ENCODE results near the gene FNBP1. TPM values are rescaled to one million over a fixed set of nuclear protein-coding genes. Genes with fewer than 3 reads are reported as not detected.

FNBP1 gene
- total and polyA plus RNA-seq, 10 of the 15 experiments (the other 5 are each of a cell fraction or from before 2014, with no cell fraction given), result 64.5 to 353 (median 179) TPM

DNA sequence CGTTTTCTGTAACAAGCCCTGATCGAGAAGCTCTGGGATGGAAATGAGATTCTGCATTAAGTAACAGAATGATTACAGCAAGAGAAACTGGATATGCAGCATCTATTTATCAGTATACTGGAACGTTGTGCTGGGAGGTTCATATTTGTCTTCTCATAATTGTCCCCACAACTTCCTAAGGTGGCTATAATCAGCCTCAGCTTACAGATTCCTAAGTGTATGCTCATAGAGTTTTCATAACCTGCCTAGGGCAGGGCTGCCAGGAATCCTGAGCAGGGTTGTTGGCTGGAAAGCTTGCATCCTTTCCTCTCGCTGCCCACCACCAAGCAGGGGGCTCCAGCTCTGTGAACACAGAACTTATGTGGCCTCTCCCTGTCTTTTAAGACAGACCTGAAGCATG, 70.2 kb downstream of the FNBP1 start:
- Histone ChIP-seq H4K20me1 (ENCODE audit: control insufficient read depth, insufficient read depth) (peaks cover 8% of the 10 kb centered on the region), H3K27ac (ENCODE audit: control insufficient read depth, insufficient read depth) (no peak overlapping the region), H3K9ac (ENCODE audit: control insufficient read depth, insufficient read depth, low read length) (no peak overlapping the region), H3K4me1 (ENCODE audit: control insufficient read depth, insufficient read depth, low read length) (no peaks in the 10 kb centered on the region), H3K36me3 (ENCODE audit: control insufficient read depth in 2 of 2, insufficient read depth in 2 of 2, low read length in 1 of 2) (peaks cover 14 to 42% of the 10 kb centered on the region in 2 experiments), H3K4me3 (no peak overlapping the region), H2AFZ (ENCODE audit: control insufficient read depth, low read depth, low read length) (no peak overlapping the region), H3K9me3 (replicated peaks; ENCODE audit: control insufficient read depth, insufficient read depth, low read length) (no peaks in the 10 kb centered on the region), H3K79me2 (ENCODE audit: control insufficient read depth, insufficient read depth, low read length) (peaks cover 71% of the 10 kb centered on the region), H3K4me2 (ENCODE audit: control insufficient read depth, insufficient read depth) (no peak overlapping the region), H3K27me3 (replicated peaks in 1 of 2; ENCODE audit: control insufficient read depth in 2 of 2, insufficient read depth in 2 of 2, low read length in 1 of 2) (no peaks in the 10 kb centered on the region)
- ChIA-PET SMC1A (ENCODE audit: uncharacterized antibody, unreplicated experiment) (interaction anchor here (0.6 to 4.4 kb wide), 10 partner anchors 9 to 68 kb away, joined by 3 to 26 read pairs (median 4); no protein-coding TSS in a partner anchor), POLR2A (interaction anchor here (1.2 kb wide), 2 partner anchors 9 to 10 kb away, joined by 3 to 5 read pairs; no protein-coding TSS in a partner anchor), RAD21 (ENCODE audit: unreplicated experiment) (interaction anchor here (1.3 to 1.8 kb wide), 3 partner anchors 10 to 23 kb away, joined by 3 to 6 read pairs (median 4); no protein-coding TSS in a partner anchor), CTCF (interaction anchor here (0.7 to 1.1 kb wide), 3 partner anchors 8 to 86 kb away, joined by 3 read pairs; no protein-coding TSS in a partner anchor)
- in situ Hi-C loops (cut with MboI), result no loop called here
- WGBS (ENCODE audit: insufficient coverage, insufficient replicate concordance, low lambda C conversion rate, missing lambda C conversion rate), result 73% methylated on average over 4 of the region's 4 CpGs
- no peak for FAIRE-seq
- TF ChIP-seq POLR2A (IDR thresholded peaks at IDR 0.05; ENCODE audit: low read depth, low read length) (0 out of 2 replicates have a peak, but pooled peaks have one; percentile 33), YY1 (IDR thresholded peaks at IDR 0.05; ENCODE audit: low read depth, low read length) (no peak)
- no peak for ATAC-seq
- TSS peak; percentile 31 for BruUV-seq (replicated peaks)
- intact Hi-C loops (cut with micrococcal nuclease; ENCODE audit: unreplicated experiment), result no loop called here
- no peak for DNase-seq (ENCODE audit: low read depth, low spot score)

DNA sequence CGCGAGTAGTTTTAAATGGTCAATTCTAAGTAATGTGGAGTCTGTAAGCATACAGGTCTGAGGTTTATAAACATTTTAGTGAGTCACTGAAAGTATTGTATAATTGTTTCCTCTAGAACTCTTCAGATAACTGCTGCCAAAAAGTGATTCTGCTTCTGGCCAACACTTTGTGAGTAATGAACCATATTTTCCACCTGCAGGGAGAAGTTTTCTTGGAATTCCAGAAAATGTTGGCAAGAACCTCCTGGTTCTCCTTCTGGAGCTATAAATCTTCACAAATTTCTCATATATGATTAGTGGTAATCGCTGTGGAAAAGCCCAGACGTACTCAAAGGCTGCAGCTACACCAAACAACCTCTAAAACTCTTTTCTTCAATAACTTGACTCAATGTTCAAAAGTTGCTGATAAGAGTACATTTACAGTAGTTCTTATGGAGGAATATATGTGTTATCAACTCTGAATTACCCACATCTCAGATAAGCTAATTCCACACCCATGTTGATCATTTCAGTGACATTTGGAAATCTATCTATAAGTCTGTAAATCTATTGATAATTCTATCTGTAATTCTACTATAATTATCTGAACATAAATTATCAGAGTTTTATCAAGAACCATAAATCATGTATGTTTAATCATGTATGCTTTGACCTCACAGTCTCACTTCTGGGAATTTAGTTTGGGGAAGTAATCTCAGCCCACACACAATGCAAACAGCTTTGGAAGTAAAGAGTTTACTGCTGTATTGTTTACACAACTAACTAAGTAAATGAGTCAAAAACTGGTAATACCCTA, 74.1 kb downstream of the FNBP1 start:
- intact Hi-C loops (cut with micrococcal nuclease; ENCODE audit: unreplicated experiment), result no loop called here
- CTCF ChIA-PET, result interaction anchor here (0.6 to 1.4 kb wide), 5 partner anchors 17 to 275 kb away, joined by 3 read pairs; no protein-coding TSS in a partner anchor
- SMC1A ChIA-PET (ENCODE audit: uncharacterized antibody, unreplicated experiment), result interaction anchor here (0.8 to 3.2 kb wide), 7 partner anchors 12 to 84 kb away, joined by 3 to 17 read pairs (median 3); no protein-coding TSS in a partner anchor
- H4K20me1 ChIP-seq (ENCODE audit: control insufficient read depth, insufficient read depth), result peaks cover 7% of the 10 kb centered on the region; the same call in 1 of the 2 replicates
- H3K9me3 ChIP-seq (replicated peaks; ENCODE audit: control insufficient read depth, insufficient read depth, low read length), result no peaks in the 10 kb centered on the region
- ATAC-seq (no peak), FAIRE-seq (no peak), DNase-seq (ENCODE audit: low read depth, low spot score) (no peak)
- H3K4me3 ChIP-seq, result no peak overlapping the region
- BruUV-seq (replicated peaks), result TSS peak; percentile 8
- no peak overlapping the region for H3K4me2 ChIP-seq (ENCODE audit: control insufficient read depth, insufficient read depth)
- H3K27me3 ChIP-seq (replicated peaks in 1 of 2; ENCODE audit: control insufficient read depth in 2 of 2, insufficient read depth in 2 of 2, low read length in 1 of 2), result no peaks in the 10 kb centered on the region
- 99% methylated on average over 4 of the region's 4 CpGs for WGBS (ENCODE audit: insufficient coverage, insufficient replicate concordance, low lambda C conversion rate, missing lambda C conversion rate)
- no peak overlapping the region for H3K9ac ChIP-seq (ENCODE audit: control insufficient read depth, insufficient read depth, low read length)
- no peak overlapping the region; the same call in 1 of the 2 replicates for H3K27ac ChIP-seq (ENCODE audit: control insufficient read depth, insufficient read depth)
- peaks cover 20 to 39% of the 10 kb centered on the region in 2 experiments for H3K36me3 ChIP-seq (ENCODE audit: control insufficient read depth in 2 of 2, insufficient read depth in 2 of 2, low read length in 1 of 2)
- POLR2A ChIA-PET, result interaction anchor here (0.6 to 1.7 kb wide), 6 partner anchors 13 to 101 kb away, joined by 3 to 5 read pairs (median 4); no protein-coding TSS in a partner anchor
- peaks cover 74% of the 10 kb centered on the region for H3K79me2 ChIP-seq (ENCODE audit: control insufficient read depth, insufficient read depth, low read length)
- no peak overlapping the region for H2AFZ ChIP-seq (ENCODE audit: control insufficient read depth, low read depth, low read length)
- H3K4me1 ChIP-seq (ENCODE audit: control insufficient read depth, insufficient read depth, low read length), result peaks cover 16% of the 10 kb centered on the region
- in situ Hi-C loops (cut with MboI), result no loop called here
- RAD21 ChIA-PET (ENCODE audit: unreplicated experiment), result interaction anchor here (0.7 to 1.1 kb wide), 3 partner anchors 11 to 14 kb away, joined by 3 to 4 read pairs (median 3); no protein-coding TSS in a partner anchor
- TF ChIP-seq HCFC1 (IDR thresholded peaks at IDR 0.05; ENCODE audit: low read length) (no peak), TCF12 (IDR thresholded peaks at IDR 0.05; ENCODE audit: low read depth, low read length) (no peak), POLR2AphosphoS2 (IDR thresholded peaks at IDR 0.05; ENCODE audit: low read depth, low read length) (0 out of 2 replicates have a peak, but pooled peaks have one; percentile 49)
- TF ChIP-seq, protein P1, sequence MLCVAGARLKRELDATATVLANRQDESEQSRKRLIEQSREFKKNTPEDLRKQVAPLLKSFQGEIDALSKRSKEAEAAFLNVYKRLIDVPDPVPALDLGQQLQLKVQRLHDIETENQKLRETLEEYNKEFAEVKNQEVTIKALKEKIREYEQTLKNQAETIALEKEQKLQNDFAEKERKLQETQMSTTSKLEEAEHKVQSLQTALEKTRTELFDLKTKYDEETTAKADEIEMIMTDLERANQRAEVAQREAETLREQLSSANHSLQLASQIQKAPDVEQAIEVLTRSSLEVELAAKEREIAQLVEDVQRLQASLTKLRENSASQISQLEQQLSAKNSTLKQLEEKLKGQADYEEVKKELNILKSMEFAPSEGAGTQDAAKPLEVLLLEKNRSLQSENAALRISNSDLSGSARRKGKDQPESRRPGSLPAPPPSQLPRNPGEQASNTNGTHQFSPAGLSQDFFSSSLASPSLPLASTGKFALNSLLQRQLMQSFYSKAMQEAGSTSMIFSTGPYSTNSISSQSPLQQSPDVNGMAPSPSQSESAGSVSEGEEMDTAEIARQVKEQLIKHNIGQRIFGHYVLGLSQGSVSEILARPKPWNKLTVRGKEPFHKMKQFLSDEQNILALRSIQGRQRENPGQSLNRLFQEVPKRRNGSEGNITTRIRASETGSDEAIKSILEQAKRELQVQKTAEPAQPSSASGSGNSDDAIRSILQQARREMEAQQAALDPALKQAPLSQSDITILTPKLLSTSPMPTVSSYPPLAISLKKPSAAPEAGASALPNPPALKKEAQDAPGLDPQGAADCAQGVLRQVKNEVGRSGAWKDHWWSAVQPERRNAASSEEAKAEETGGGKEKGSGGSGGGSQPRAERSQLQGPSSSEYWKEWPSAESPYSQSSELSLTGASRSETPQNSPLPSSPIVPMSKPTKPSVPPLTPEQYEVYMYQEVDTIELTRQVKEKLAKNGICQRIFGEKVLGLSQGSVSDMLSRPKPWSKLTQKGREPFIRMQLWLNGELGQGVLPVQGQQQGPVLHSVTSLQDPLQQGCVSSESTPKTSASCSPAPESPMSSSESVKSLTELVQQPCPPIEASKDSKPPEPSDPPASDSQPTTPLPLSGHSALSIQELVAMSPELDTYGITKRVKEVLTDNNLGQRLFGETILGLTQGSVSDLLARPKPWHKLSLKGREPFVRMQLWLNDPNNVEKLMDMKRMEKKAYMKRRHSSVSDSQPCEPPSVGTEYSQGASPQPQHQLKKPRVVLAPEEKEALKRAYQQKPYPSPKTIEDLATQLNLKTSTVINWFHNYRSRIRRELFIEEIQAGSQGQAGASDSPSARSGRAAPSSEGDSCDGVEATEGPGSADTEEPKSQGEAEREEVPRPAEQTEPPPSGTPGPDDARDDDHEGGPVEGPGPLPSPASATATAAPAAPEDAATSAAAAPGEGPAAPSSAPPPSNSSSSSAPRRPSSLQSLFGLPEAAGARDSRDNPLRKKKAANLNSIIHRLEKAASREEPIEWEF (IDR thresholded peaks at IDR 0.05; ENCODE audit: insufficient replicate concordance, low read depth, low read length), result no peak
